Activated CD4-positive, alpha-beta T cell treated with anti-CD3 and anti-CD28 coated beads for 24 hours (primary cell): ENCODE data around the gene DOCK6.
A peak's percentile ranks its signal among the peaks of the same experiment; 100 is the strongest.

Source experiments
- DNase-seq, 2 donors: peaks; one replicate each; pipeline ENCODE4 v3.0.0-alpha.2; 2020; ENCODE audit warnings: low read depth in 2 of 2

DOCK6 gene

GRCh38 chr19:11223200-11223599, 39.1 kb downstream of the DOCK6 start:
- DNase-seq, result no peak

- no peak for DNase-seq
Observed at GRCh38 chr19:11221082-11221598, 41.2 kb downstream of the DOCK6 start.

- no peak for DNase-seq
Observed at GRCh38 chr19:11214387-11214786, 47.9 kb downstream of the DOCK6 start.

GRCh38 chr19:11210656-11210928, 51.7 kb downstream of the DOCK6 start:
- DNase-seq, result no peak

GRCh38 chr19:11209839-11210655, 52.3 kb downstream of the DOCK6 start:
- DNase-seq, result no peak

- DNase-seq, result no peak
Observed at GRCh38 chr19:11208561-11209471, 53.5 kb downstream of the DOCK6 start.

GRCh38 chr19:11205939-11206570, 56.3 kb downstream of the DOCK6 start:
- DNase-seq, result no peak

GRCh38 chr19:11204943-11205349, 57.4 kb downstream of the DOCK6 start:
- DNase-seq, result no peak

- DNase-seq, result no peak
Observed at GRCh38 chr19:11204076-11204602, 58.2 kb downstream of the DOCK6 start.

- peak; percentile 16 to 19 for DNase-seq
Observed at GRCh38 chr19:11203194-11204075, 58.9 kb downstream of the DOCK6 start.

- DNase-seq, result no peak
Observed at GRCh38 chr19:11202488-11203193, 59.7 kb downstream of the DOCK6 start.

GRCh38 chr19:11201791-11202190, 60.5 kb downstream of the DOCK6 start:
- DNase-seq, result no peak

GRCh38 chr19:11200931-11201330, 61.4 kb downstream of the DOCK6 start:
- no peak for DNase-seq

- DNase-seq, result no peak
Observed at GRCh38 chr19:11200015-11200574, 62.2 kb downstream of the DOCK6 start.

GRCh38 chr19:11199517-11199916, 62.8 kb downstream of the DOCK6 start:
- no peak for DNase-seq

GRCh38 chr19:11198769-11199424, 63.4 kb downstream of the DOCK6 start:
- no peak for DNase-seq

GRCh38 chr19:11198175-11198534, 64.2 kb downstream of the DOCK6 start:
- DNase-seq, result no peak

GRCh38 chr19:11197291-11198174, 64.8 kb downstream of the DOCK6 start, which contains the start of gene KANK2:
TSS of gene KANK2 (minus strand) at chr19:11197545. CDS start at chr19:11194511, 3,034 bp downstream.
- peak; percentile 68 for DNase-seq
